ELF-1 (cell line): Measurements from ENCODE around the gene GOLT1B.
"Not testable (repeated sequence)": the region's sequence is repeated elsewhere in the genome, so short reads cannot be mapped to it uniquely, and the experiment has no call there.

Experiments used
- DNase-seq: peaks from one replicate; pipeline ENCODE4 v3.0.0-alpha.2; 2016; ENCODE audit warnings: low read depth, low spot score

The GOLT1B gene

DNA sequence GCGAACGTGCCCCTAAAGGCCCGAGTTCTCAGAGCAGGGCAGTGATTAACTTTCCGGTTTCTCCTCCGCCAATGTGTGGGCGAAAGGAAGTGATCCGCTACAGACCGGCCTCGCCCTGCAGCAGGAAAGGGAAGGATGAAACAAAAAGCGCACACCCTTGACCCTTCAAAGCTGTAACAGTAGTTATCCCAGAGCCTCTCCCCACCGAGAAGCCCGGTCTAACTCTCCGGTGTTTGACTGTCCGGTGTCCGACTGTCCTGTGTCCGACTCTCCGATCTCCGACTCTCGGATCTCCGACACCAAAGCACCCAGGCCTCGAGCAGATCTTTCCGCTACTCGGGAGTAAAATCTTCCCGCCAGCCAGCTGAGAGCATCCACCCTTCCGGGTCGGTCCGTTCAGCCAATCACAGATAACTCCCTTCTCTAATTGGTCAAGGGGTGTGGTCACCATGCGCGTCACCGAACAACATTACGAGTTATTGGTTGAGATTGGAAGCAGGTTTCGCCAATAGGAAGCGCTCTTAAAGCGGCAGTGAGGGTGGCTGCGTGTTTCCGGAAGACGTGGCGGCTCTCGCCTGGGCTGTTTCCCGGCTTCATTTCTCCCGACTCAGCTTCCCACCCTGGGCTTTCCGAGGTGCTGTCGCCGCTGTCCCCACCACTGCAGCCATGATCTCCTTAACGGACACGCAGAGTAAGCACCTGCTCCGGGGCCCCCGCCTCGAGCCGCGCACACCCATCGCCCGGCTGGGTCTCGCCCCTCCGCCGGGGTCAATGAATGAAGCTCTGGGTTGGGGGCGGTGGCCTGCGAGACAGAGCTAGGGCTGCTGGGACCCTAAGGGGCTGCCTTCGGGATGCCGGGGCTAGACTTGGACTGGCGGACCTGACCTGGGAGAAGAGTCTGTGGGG, at the start of gene GOLT1B, which contains the start of gene RECQL:
GOLT1B (plus strand) TSS at position 532 of the 906 bp plus-strand sequence; CDS start at position 667, 135 bp downstream.
RECQL (minus strand) TSS at position 378 of the 906 bp plus-strand sequence. CDS start 2,065 bp downstream, outside the sequence.
- DNase-seq: peak; percentile 98

DNA sequence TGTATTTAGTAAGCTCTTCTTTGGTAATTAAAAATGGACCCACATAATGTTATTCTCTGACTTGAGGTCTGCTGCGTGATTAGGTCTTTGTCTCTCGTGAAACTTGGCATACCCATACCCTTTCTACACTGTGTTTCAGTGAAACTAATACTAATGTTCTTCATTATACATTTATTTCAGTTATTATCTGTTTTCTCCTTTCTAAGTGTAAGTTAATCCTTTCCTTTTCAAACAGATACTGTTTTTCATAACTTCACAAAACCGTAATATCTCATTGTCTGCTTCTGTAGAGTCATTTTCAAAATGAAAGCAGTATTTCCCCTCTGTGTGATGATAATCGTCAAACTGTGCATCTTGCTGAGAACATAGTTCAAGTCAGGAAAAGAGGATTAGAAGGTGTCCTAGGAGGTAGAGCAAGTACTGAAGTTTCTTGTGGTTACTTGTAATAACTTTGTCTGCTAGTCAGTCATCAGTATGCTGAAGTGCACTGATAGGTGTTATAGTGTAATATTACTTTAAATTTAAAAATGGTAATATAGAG, 48.2 kb upstream of the GOLT1B start:
- DNase-seq: no peak

GRCh38 chr12:21456291-21456780, 45.3 kb upstream of the GOLT1B start:
- no peak for DNase-seq

DNA sequence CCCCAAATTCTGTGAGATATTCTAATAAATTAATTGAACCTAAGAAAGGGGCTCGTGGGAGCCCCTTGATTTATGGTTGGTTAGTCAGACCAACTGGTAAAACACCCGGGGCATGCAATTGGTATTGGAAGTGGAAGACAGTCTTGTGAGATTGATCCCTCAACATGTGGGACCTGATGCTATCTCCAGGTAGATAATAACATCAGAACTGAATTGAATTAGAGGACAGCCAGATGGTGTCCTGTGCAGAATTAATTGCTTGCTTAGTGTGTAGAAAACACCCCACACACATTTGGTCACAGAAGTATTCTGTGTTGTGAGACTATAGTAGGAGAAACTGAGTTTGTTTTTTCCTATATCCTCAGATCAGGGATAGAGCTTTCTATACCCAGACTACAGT, 42.1 kb upstream of the GOLT1B start:
- DNase-seq: no peak

DNA sequence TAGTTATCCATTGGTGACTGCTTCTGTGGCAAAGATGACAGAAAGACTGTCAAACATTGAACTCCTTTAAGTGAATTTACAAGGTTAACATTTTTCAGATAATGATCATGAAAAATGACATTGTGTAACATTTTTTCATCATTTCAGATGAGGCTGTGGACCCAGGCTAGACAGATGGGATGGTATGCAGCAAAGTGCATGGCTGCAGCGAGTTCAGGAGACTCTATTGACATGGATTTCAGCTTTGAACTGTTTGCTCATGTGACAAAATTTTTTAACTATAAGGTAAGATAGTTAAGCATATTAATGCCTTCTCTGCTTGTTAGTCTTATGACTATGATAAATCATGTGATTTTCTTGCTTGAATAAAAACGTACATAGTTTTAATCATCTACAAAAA, 34.3 kb upstream of the GOLT1B start:
- DNase-seq: not testable (repeated sequence)

- no peak for DNase-seq
Observed at GRCh38 chr12:21471294-21471693, 30.3 kb upstream of the GOLT1B start.

DNA sequence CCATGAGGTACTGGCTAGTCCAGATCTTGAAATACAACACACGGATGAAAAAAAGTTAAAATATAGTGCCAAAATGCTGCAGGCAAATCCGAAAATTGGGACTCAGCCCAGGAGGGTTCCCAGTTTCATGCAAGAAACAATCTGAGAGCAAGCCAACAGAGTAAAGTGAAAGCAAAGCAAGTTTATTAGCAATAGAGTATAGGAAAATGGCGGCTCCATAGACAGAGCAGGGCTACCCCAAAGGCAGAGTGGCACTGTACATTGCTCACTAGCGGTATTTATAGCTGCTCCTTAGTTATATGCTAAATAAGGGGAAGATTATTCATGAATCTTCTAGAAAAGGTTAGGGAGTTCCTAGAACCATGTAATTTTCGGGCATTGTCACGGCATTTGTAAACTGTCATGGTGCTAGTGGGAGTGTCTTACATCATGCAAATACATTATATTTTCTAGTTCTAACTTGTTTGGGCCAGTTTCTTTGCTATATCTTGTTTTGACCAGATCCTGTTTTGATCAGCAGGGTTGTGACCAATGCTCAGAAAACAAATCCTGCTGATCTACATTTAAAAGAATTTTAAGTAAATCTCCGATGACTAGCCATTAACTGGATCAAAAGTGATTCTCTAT, 29.3 kb upstream of the GOLT1B start:
- no peak for DNase-seq

DNA sequence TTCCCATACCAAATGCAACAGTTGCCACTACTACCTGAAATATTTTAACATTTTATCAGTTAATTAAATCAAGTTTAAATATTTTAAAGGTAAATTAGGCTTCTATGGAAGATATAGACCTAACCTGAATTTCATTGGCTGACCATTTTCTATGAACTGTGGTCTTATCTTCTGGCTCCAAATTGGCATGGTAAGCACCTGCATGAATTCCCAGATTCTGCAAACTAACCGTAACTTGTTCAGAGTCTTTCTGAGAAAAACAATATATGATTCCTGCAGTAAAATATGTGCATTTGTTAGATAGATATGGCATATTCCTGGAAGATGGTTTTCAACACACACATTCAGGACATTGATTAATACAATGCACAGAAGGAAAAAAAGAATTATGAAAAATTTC, 26.0 kb upstream of the GOLT1B start:
- DNase-seq: no peak

DNA sequence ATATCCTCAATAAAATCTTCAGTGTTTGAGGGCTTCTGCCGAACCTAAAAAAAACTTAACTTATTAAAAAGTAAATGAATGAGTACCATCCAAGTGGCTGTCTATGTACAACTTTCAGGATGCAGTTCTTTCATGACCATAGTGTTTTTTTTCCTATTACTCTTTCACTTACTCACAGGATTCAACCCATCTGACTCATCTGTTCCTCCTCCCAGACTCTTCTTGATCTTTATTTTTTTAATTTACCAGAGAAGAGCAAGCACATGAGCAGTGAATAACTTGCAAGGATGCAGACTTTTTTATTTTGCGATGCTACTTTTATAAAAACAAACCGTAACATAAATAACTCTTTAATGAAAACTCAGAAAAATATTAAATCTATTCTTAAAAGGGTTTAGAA, 24.6 kb upstream of the GOLT1B start:
- DNase-seq: no peak

GRCh38 chr12:21478756-21479455, 22.7 kb upstream of the GOLT1B start:
- DNase-seq: no peak

DNA sequence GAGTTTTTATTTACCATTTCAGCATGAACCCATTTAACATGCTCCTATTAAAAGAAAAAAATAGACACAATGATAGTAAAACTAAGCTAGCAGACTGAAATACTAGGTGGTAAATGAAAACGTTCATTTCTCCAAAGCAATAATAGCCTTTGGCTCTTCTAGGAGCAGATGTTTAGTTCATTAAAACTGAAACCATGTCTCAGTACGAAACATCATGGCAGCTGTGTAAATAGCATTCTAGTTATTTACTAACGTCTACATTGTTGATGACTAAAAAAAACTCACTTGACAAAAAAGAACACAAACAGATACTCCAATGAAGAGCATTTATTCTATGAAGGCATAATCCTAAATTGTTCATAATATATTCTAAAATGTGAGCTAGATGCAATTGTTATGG, 18.1 kb upstream of the GOLT1B start:
- DNase-seq: no peak

DNA sequence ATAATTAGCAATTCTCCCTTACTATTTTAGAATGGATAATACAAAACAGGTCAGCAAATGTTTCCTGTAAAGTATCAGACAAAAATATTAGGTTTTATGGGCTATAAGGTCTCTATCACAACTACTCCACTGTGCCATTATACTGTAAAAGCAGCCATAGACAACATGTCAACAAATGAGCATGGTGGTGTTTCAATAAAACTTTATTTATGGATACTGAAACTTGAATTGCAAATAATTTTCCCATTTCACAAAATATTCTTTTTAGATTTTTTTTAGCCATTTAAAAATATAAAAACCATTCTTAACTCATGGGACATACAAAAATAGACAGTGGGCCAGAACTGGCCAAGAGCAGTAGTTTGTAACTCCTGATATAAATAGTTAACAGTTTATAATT, 15.6 kb upstream of the GOLT1B start:
- DNase-seq: no peak

DNA sequence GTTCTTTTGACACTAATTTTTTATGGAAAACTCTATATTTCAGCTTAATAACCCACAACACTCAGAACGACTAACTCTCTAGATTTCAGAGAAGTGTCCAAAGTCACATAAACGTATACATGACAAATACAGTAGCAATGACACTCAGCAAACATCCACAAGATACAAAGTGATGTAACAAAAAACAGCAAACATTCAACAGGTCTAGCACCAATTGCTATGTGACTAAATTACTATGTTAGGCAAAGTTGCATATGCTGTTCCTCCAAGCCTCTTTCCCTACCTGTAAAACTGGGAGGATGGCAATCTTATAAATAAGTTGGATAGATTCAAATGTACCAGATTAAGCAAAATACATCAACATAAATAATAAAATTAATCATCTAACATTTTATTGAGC, 1.8 kb upstream of the GOLT1B start:
- DNase-seq: no peak

GRCh38 chr12:21500786-21501257, 767 bp upstream of the GOLT1B start:
- DNase-seq: no peak

- no peak for DNase-seq
Observed at GRCh38 chr12:21502164-21502496, 541 bp downstream of the GOLT1B start.

DNA sequence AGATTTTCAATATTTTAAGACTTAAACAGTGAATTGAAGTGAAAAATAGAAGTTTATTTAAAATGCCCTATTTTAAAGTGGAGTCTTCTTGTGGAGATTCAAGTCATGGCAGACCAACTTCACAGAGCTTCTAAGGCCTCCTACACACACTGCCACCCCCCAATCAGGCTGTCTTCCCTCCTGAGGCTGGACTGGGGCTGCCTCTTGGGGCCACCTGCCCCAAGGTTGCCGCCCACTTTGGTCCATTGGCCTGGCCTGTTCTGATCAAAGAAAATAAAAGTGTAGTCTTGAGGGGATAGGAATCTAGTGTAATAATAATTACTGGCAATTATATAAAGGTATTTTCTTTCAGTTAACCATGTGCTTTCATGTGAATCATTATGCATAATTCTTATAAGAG, 1.3 kb downstream of the GOLT1B start:
- DNase-seq: no peak

- DNase-seq: no peak
Observed at GRCh38 chr12:21505888-21506287, 4.3 kb downstream of the GOLT1B start.

DNA sequence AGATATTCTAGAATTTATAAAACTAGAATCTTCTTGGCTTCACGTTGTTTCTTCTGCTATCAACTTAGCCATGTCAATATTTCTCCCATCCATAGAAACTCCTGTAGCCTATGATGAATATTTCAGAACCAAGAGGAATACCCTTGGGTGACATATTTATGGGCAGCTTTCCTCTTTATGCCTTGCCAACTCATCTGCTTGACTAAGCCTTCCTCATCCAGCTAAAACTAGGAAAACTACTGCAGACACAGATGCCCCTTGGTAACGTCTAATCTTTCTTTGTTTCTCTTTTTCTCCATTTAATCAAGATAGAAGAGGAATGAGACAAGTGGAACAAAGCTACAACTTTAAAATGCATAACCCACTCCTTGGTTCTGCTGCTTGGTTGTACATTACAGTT, 6.3 kb downstream of the GOLT1B start:
- DNase-seq: no peak

DNA sequence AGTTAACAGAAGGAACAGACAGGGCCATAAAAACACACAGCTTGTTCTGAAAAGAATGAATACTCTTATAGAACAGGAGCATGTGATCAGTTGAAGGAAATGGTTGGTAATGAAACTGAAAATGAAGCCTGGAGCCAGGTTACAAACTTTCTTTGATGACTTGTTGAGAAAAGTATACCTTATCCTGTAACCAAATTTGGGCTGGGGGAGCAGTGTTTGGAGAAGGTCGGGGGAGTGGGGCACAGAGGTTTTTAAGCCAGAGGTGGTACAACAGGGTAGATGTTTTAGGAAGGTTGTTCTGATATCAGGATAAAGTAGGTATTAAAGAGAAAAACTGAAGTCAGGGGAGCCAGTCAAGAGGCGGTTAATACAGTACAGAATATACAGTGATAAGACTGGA, 8.2 kb downstream of the GOLT1B start:
- DNase-seq: no peak

DNA sequence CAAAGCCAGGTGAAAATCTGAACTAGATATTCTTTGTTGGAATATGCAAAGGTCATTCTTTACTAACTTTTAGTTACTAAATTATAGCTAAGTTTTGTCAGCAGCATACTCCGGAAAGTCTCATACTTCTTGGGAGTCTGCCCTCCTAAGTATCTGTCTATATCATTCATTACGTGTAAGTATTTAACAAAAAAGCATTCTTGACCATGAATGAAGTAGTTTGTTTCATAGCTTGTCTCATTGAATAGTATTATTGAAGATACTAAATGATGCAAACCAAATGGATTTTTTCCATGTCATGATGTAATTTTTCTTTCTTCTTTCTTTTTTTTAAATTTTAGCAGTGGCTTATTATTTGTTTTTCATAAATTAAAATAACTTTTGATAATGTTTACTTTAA, 14.7 kb downstream of the GOLT1B start:
- no peak for DNase-seq

DNA sequence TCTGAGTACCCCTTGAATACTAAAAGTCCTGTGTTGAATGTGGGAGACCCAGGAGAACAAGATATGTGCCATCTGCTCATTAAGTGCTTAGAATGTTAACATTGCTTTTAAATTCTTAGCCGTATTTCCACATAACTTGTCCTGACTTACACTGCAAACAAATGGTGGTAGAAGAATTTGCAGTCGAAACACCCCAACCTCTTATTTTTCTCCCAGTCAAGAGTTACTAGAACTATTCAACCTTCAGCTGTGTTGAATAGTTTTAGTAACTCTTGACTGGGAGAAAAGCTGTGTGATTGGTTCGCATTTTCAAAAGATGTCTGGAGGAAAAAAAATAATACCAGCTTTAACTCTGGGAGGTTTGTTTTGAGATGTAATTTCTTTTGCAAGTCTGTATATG, 16.9 kb downstream of the GOLT1B start:
- DNase-seq: no peak

GRCh38 chr12:21521541-21521940, 20.0 kb downstream of the GOLT1B start:
- no peak for DNase-seq
